DMS153 treated with DMSO at 0.1 percent for 48 hours (cell line): ENCODE measurements around the gene PIKFYVE.
"Not testable (repeated sequence)": the region's sequence is repeated elsewhere in the genome, so short reads cannot be mapped to it uniquely, and the experiment has no call there.

ENCODE experiments used
- DNase-seq: peaks from one replicate; lab custom pipeline; 2025; ENCODE audit not compliant: unreplicated experiment; lab: John Stamatoyannopoulos, UW

The PIKFYVE gene

GRCh38 chr2:208254118-208254870, 11.8 kb upstream of the PIKFYVE start:
- peak; percentile 65 for DNase-seq

- DNase-seq = peak; percentile 83
These were observed 11.0 kb upstream of the PIKFYVE start, which contains the start of gene IDH1 for GRCh38 chr2:208254871-208255556. Gene IDH1 (minus strand): TSS chr2:208255071. CDS start chr2:208251551, 3,520 bp downstream.

- no peak for DNase-seq
These were observed 10.4 kb upstream of the PIKFYVE start for GRCh38 chr2:208255557-208256106.

GRCh38 chr2:208256192-208256782, 9.8 kb upstream of the PIKFYVE start:
- no peak for DNase-seq

GRCh38 chr2:208256849-208257813, 8.9 kb upstream of the PIKFYVE start:
- DNase-seq = not testable (repeated sequence)

- peak; percentile 37 for DNase-seq
These were observed 669 bp upstream of the PIKFYVE start for GRCh38 chr2:208265371-208265800.

GRCh38 chr2:208266553-208266893, 468 bp downstream of the PIKFYVE start:
- no peak for DNase-seq

- DNase-seq = no peak
These were observed 881 bp downstream of the PIKFYVE start for GRCh38 chr2:208266936-208267335.

- not testable (repeated sequence) for DNase-seq
These were observed 1.5 kb downstream of the PIKFYVE start for GRCh38 chr2:208267526-208267925.

- DNase-seq = no peak
These were observed 2.3 kb downstream of the PIKFYVE start for GRCh38 chr2:208268156-208268952.

GRCh38 chr2:208269091-208269490, 3.0 kb downstream of the PIKFYVE start:
- no peak for DNase-seq

GRCh38 chr2:208274748-208275147, 8.7 kb downstream of the PIKFYVE start:
- no peak for DNase-seq

- no peak for DNase-seq
These were observed 12.5 kb downstream of the PIKFYVE start for GRCh38 chr2:208278549-208278948.

GRCh38 chr2:208279236-208279635, 13.2 kb downstream of the PIKFYVE start:
- DNase-seq = no peak

- no peak for DNase-seq
These were observed 14.2 kb downstream of the PIKFYVE start for GRCh38 chr2:208280234-208280633.

- no peak for DNase-seq
These were observed 14.9 kb downstream of the PIKFYVE start for GRCh38 chr2:208280933-208281332.

GRCh38 chr2:208285853-208286252, 19.8 kb downstream of the PIKFYVE start:
- no peak for DNase-seq

- DNase-seq = no peak
These were observed 28.5 kb downstream of the PIKFYVE start for GRCh38 chr2:208294482-208295024.

GRCh38 chr2:208295834-208296233, 29.8 kb downstream of the PIKFYVE start:
- no peak for DNase-seq
